MCF 10A (cell line): ENCODE data around the gene DXO. TPM values are rescaled to one million over a fixed set of nuclear protein-coding genes. Genes with fewer than 3 reads are reported as not detected.

Experiments used
- BruUV-seq: library from RNA; stranded (reverse); fragments of 400-500 nt; replicated peaks from 2 replicates; lab custom pipeline; 2021; lab: Mats Ljungman, UMichigan
- CTCF ChIA-PET: fragments of 300-600 bp; sonication (Branson Sonifier 250); formaldehyde crosslinking; extraction: SDS; loops from one replicate; lab custom pipeline; 2021; ENCODE audit warnings: antibody characterized with exemption, inconsistent platforms; lab: Yijun Ruan, JAX
- POLR2A ChIA-PET: fragments of 300-600, 350-650 bp; sonication (Branson Sonifier 250); formaldehyde crosslinking; extraction: SDS; loops from one replicate; lab custom pipeline; 2020; ENCODE audit warnings: antibody characterized with exemption, inconsistent platforms; lab: Yijun Ruan, JAX
- DNase-seq: peaks from one replicate; pipeline ENCODE4 v3.0.0-alpha.2; 2018; ENCODE audit not compliant: unreplicated experiment
- H3K27ac Mint-ChIP-seq: one replicate; pipeline ENCODE4 v1.8.0; 2022; ENCODE audit warnings: mild to moderate bottlenecking, low read depth, mixed read lengths; ENCODE audit not compliant: unreplicated experiment
- H3K27me3 Mint-ChIP-seq: one replicate; pipeline ENCODE4 v1.8.0; 2022; ENCODE audit warnings: mixed read lengths; ENCODE audit not compliant: insufficient read depth, unreplicated experiment
- H3K36me3 Mint-ChIP-seq: one replicate; pipeline ENCODE4 v1.8.0; 2022; ENCODE audit warnings: mild to moderate bottlenecking, moderate library complexity, mixed read lengths; ENCODE audit not compliant: insufficient read depth, unreplicated experiment
- H3K4me1 Mint-ChIP-seq: one replicate; pipeline ENCODE4 v1.8.0; 2022; ENCODE audit warnings: mixed read lengths; ENCODE audit not compliant: insufficient read depth, unreplicated experiment
- H3K4me3 Mint-ChIP-seq: one replicate; pipeline ENCODE4 v1.8.0; 2022; ENCODE audit warnings: mild to moderate bottlenecking, moderate library complexity, mixed read lengths; ENCODE audit not compliant: unreplicated experiment
- H3K9me3 Mint-ChIP-seq: one replicate; pipeline ENCODE4 v1.8.0; 2022; ENCODE audit warnings: mixed read lengths; ENCODE audit not compliant: unreplicated experiment
- intact Hi-C: fragments of 100-400 bp; cut with micrococcal nuclease; formaldehyde crosslinking; loops from 2 replicates; pipeline ENCODE4 v1.14.1; 2022
- total RNA-seq: library from RNA; stranded (reverse); gene quantifications from 2 replicates; pipeline ENCODE4 v1.2.3, GENCODE V29; 2022
- TF ChIP-seq, protein P1 (sequence below): fragments of 200-600 bp; IDR thresholded peaks from one replicate; pipeline ENCODE4 v1.8.0; 2022; ENCODE audit warnings: antibody characterized with exemption, mild to moderate bottlenecking; ENCODE audit not compliant: unreplicated experiment

DXO gene
- total RNA-seq, 1 experiment from 2014 or later = 41.4 TPM

DNA sequence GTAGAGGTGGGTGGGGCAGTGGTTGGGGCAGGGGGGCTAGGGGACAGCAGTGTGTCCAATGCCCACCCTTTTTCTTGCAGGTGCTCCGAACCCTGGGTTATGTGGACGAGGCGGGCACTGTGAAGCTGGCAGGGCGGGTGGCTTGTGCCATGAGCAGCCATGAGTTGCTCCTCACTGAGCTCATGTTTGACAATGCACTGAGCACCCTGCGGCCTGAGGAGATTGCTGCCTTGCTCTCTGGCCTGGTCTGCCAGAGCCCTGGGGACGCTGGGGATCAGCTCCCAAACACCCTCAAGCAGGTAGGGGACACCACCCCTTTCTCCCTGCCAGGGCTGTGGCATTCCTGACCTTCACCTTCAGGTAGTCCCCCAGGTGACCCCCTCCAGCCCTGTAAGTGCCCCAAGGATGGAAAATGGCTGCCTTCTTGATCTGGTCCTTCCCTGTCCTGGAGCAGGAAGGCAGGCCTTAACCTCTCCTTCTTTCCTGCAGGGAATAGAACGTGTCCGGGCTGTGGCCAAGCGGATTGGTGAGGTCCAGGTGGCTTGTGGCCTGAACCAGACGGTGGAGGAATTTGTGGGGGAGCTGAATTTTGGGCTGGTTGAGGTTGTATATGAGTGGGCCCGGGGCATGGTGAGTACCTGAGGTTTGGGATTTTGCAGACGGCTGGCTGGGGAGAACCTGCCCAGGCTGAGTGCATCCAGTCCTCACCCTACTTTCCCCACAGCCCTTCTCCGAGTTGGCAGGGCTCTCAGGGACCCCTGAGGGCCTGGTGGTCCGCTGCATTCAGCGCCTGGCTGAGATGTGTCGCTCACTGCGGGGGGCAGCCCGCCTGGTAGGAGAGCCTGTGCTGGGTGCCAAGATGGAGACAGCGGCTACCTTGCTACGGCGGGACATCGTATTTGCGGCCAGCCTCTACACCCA is 2.9 kb downstream of the DXO start:
- ChIA-PET POLR2A (interaction anchor here (6.9 kb wide), 1 partner anchor 10 kb away, joined by 109 read pairs; the partner anchor contains the start of genes NELFE and SKIC2), CTCF (interaction anchor here (0.6 to 3.9 kb wide), 2 partner anchors 17 to 315 kb away, joined by 4 to 14 read pairs; no protein-coding TSS in a partner anchor)
- DNase-seq = no peak
- peaks cover 87% of the 10 kb centered on the region for H3K36me3 Mint-ChIP-seq
- peak overlapping the region; percentile 80 for H3K4me3 Mint-ChIP-seq
- peaks cover 21% of the 10 kb centered on the region for H3K4me1 Mint-ChIP-seq
- BruUV-seq = no TSS peak
- intact Hi-C loops = no loop called here
- no peak overlapping the region for H3K27ac Mint-ChIP-seq
- H3K27me3 Mint-ChIP-seq = no peaks in the 10 kb centered on the region
- TF ChIP-seq, protein P1, sequence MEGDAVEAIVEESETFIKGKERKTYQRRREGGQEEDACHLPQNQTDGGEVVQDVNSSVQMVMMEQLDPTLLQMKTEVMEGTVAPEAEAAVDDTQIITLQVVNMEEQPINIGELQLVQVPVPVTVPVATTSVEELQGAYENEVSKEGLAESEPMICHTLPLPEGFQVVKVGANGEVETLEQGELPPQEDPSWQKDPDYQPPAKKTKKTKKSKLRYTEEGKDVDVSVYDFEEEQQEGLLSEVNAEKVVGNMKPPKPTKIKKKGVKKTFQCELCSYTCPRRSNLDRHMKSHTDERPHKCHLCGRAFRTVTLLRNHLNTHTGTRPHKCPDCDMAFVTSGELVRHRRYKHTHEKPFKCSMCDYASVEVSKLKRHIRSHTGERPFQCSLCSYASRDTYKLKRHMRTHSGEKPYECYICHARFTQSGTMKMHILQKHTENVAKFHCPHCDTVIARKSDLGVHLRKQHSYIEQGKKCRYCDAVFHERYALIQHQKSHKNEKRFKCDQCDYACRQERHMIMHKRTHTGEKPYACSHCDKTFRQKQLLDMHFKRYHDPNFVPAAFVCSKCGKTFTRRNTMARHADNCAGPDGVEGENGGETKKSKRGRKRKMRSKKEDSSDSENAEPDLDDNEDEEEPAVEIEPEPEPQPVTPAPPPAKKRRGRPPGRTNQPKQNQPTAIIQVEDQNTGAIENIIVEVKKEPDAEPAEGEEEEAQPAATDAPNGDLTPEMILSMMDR = no peak
- H3K9me3 Mint-ChIP-seq = no peaks in the 10 kb centered on the region

DNA sequence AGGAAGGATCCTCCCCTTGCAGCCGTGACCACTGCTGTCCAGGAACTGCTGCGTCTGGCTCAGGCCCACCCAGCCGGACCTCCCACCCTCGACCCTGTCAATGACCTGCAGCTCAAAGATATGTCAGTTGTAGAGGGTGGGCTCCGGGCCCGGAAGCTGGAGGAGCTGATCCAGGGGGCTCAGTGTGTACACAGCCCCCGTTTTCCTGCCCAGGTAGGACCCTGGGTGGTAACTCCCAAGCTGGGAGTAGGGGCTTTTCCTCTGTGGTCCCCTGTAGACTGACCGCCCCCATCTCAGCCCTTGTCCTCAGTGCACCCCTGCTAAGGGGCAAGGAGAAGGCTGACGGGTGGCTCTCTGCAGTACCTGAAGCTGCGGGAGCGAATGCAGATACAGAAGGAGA is 3.6 kb downstream of the DXO start:
- TF ChIP-seq, protein P1 = no peak
- intact Hi-C loops = no loop called here
- BruUV-seq = no TSS peak
- no peak for DNase-seq
- Mint-ChIP-seq H3K4me1 (peaks cover 19% of the 10 kb centered on the region), H3K27ac (no peak overlapping the region), H3K27me3 (no peaks in the 10 kb centered on the region), H3K9me3 (no peaks in the 10 kb centered on the region), H3K4me3 (no peak overlapping the region), H3K36me3 (peaks cover 83% of the 10 kb centered on the region)
- CTCF ChIA-PET = interaction anchor here (3.9 kb wide), 1 partner anchor 16 kb away, joined by 14 read pairs; no protein-coding TSS in a partner anchor
- POLR2A ChIA-PET = interaction anchor here (6.9 kb wide), 1 partner anchor 9 kb away, joined by 109 read pairs; the partner anchor contains the start of genes NELFE and SKIC2

DNA sequence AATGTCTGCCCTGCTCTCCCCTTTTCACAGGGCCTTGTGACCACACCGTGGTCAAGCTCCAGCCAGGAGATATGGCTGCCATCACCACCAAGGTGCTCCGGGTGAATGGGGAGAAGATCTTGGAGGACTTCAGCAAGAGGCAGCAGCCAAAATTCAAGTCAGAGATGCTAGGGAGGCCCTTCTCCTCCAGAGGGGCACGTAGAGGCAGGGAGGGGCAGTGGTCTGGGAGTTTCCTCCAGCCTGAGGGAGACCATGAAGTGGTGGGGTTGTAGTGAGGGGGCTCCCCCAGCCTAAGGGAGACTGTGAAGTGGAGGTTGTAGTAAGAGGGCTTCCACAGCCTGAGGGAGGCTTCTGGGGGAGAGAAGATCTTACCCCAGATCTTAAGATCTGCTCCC is 4.0 kb downstream of the DXO start:
- no peak overlapping the region for H3K27ac Mint-ChIP-seq
- H3K4me3 Mint-ChIP-seq = no peak overlapping the region
- no peaks in the 10 kb centered on the region for H3K9me3 Mint-ChIP-seq
- POLR2A ChIA-PET = no interaction called here
- CTCF ChIA-PET = interaction anchor here (3.9 kb wide), 1 partner anchor 16 kb away, joined by 14 read pairs; no protein-coding TSS in a partner anchor
- no peaks in the 10 kb centered on the region for H3K27me3 Mint-ChIP-seq
- BruUV-seq = no TSS peak
- TF ChIP-seq, protein P1 = no peak
- peaks cover 83% of the 10 kb centered on the region for H3K36me3 Mint-ChIP-seq
- intact Hi-C loops = no loop called here
- H3K4me1 Mint-ChIP-seq = peaks cover 15% of the 10 kb centered on the region
- DNase-seq = no peak
